ENCODE results near the gene COPS7A. TPM values are rescaled to one million over a fixed set of nuclear protein-coding genes. Genes with fewer than 3 reads are reported as not detected.

The COPS7A gene
- total and polyA plus RNA-seq, 9 of the 15 experiments (the other 6 are each of a cell fraction or from before 2014, with no cell fraction given): 12.7 to 36.0 (median 24.3) TPM

GRCh38 chr12:6752921-6753771, 29.3 kb downstream of the COPS7A start, which contains the start of gene MLF2 (continued):
- TF ChIP-seq E2F6 (IDR thresholded peaks at IDR 0.05; ENCODE audit: borderline replicate concordance in 1 of 2, extremely low read depth in 1 of 2, insufficient read depth in 1 of 2, insufficient read length in 1 of 2, low read depth in 1 of 2, low read length in 1 of 2, poor library complexity in 1 of 2, severe bottlenecking in 1 of 2) (no peak), PML (IDR thresholded peaks at IDR 0.05; ENCODE audit: low read length) (no peak), PHF8 (IDR thresholded peaks at IDR 0.05; ENCODE audit: borderline replicate concordance, low read length) (peak; percentile 84; the same call in 1 of the 2 replicates), ERF (CRISPR knock-in tag; IDR thresholded peaks at IDR 0.05) (no peak), ZKSCAN1 (IDR thresholded peaks at IDR 0.05; ENCODE audit: low read depth, low read length) (no peak), PHF20 (IDR thresholded peaks at IDR 0.05; ENCODE audit: partially characterized antibody) (peak; percentile 68), ZBTB33 (CRISPR knock-in tag; IDR thresholded peaks at IDR 0.05) (peak; percentile 74), RAD21 (CRISPR knock-in tag; conservative IDR thresholded peaks at IDR 0.05 in 1 of 2, IDR thresholded peaks at IDR 0.05 in 1 of 2) (no peak; a peak in 1 of 4 replicates), NCOA2 (IDR thresholded peaks at IDR 0.05; ENCODE audit: partially characterized antibody in 2 of 2) (no peak), HSF4 (CRISPR knock-in tag; IDR thresholded peaks at IDR 0.05; ENCODE audit: borderline replicate concordance) (no peak), MAFK (IDR thresholded peaks at IDR 0.05; ENCODE audit: low read length) (no peak), DEAF1 (CRISPR knock-in tag; IDR thresholded peaks at IDR 0.05) (no peak; the same call in none of the 2 replicates), STAT5A (IDR thresholded peaks at IDR 0.05; ENCODE audit: borderline replicate concordance, low read length) (no peak), FOS (IDR thresholded peaks at IDR 0.05; ENCODE audit: extremely low read depth, insufficient read length) (no peak), ZNF668 (CRISPR knock-in tag; IDR thresholded peaks at IDR 0.05) (no peak), EGR1 (conservative IDR thresholded peaks at IDR 0.05) (peak; percentile 84), USF2 (CRISPR knock-in tag; IDR thresholded peaks at IDR 0.05) (no peak)

Measured in K562 (cell line).